IPS-18a (cell line): Measurements from ENCODE around the gene RAB40B.
"Not testable (repeated sequence)": the region's sequence is repeated elsewhere in the genome, so short reads cannot be mapped to it uniquely, and the experiment has no call there.

ENCODE experiments used
- H3K27ac ChIP-seq: one replicate; pipeline ENCODE4 v1.5.1; 2013; ENCODE audit warnings: low read length
- H3K27me3 ChIP-seq: one replicate; pipeline ENCODE4 v1.6.1; 2013; ENCODE audit warnings: mild to moderate bottlenecking, low read length; ENCODE audit not compliant: control insufficient read depth, insufficient read depth
- H3K36me3 ChIP-seq: one replicate; pipeline ENCODE4 v1.6.1; 2013; ENCODE audit warnings: low read depth, low read length; ENCODE audit not compliant: control insufficient read depth
- H3K4me1 ChIP-seq: one replicate; pipeline ENCODE4 v1.6.1; 2013; ENCODE audit warnings: low read depth, low read length; ENCODE audit not compliant: control insufficient read depth
- H3K4me3 ChIP-seq: one replicate; pipeline ENCODE4 v1.5.1; 2013; ENCODE audit warnings: low read length
- H3K9ac ChIP-seq: one replicate; pipeline ENCODE4 v1.6.1; 2013; ENCODE audit warnings: mild to moderate bottlenecking, low read length, moderate library complexity
- H3K9me3 ChIP-seq: one replicate; pipeline ENCODE4 v1.6.1; 2013; ENCODE audit warnings: low read depth, low read length; ENCODE audit not compliant: control insufficient read depth

Gene RAB40B

GRCh38 chr17:82661717-82662683 lies 36.5 kb downstream of the RAB40B start:
- Histone ChIP-seq H3K4me1 (no peaks in the 10 kb centered on the region), H3K4me3 (no peak overlapping the region), H3K9me3 (no peaks in the 10 kb centered on the region), H3K27me3 (no peaks in the 10 kb centered on the region), H3K27ac (no peak overlapping the region), H3K9ac (no peak overlapping the region), H3K36me3 (no peaks in the 10 kb centered on the region)

- Histone ChIP-seq H3K36me3 (no peaks in the 10 kb centered on the region), H3K4me3 (no peak overlapping the region), H3K9me3 (no peaks in the 10 kb centered on the region), H3K4me1 (no peaks in the 10 kb centered on the region), H3K27me3 (no peaks in the 10 kb centered on the region), H3K27ac (no peak overlapping the region), H3K9ac (no peak overlapping the region)
These were observed 38.6 kb downstream of the RAB40B start for GRCh38 chr17:82659886-82660285.

- H3K27ac ChIP-seq: no peak overlapping the region
- H3K9ac ChIP-seq: no peak overlapping the region
- no peaks in the 10 kb centered on the region for H3K36me3 ChIP-seq
- H3K4me3 ChIP-seq: no peak overlapping the region
- H3K4me1 ChIP-seq: no peaks in the 10 kb centered on the region
- no peaks in the 10 kb centered on the region for H3K27me3 ChIP-seq
- no peaks in the 10 kb centered on the region for H3K9me3 ChIP-seq
These were observed 39.6 kb downstream of the RAB40B start for GRCh38 chr17:82658796-82659452.

GRCh38 chr17:82658331-82658730 lies 40.2 kb downstream of the RAB40B start:
- H3K36me3 ChIP-seq: no peaks in the 10 kb centered on the region
- no peaks in the 10 kb centered on the region for H3K9me3 ChIP-seq
- no peaks in the 10 kb centered on the region for H3K27me3 ChIP-seq
- H3K4me3 ChIP-seq: no peak overlapping the region
- no peaks in the 10 kb centered on the region for H3K4me1 ChIP-seq
- no peak overlapping the region for H3K9ac ChIP-seq
- H3K27ac ChIP-seq: no peak overlapping the region

- Histone ChIP-seq H3K4me3 (no peak overlapping the region), H3K9me3 (no peaks in the 10 kb centered on the region), H3K27me3 (no peaks in the 10 kb centered on the region), H3K36me3 (no peaks in the 10 kb centered on the region), H3K4me1 (no peaks in the 10 kb centered on the region), H3K27ac (no peak overlapping the region), H3K9ac (no peak overlapping the region)
These were observed 40.6 kb downstream of the RAB40B start for GRCh38 chr17:82657926-82658325.

- no peak overlapping the region for H3K9ac ChIP-seq
- no peak overlapping the region for H3K4me3 ChIP-seq
- no peaks in the 10 kb centered on the region for H3K36me3 ChIP-seq
- no peaks in the 10 kb centered on the region for H3K9me3 ChIP-seq
- H3K27me3 ChIP-seq: no peaks in the 10 kb centered on the region
- H3K27ac ChIP-seq: no peak overlapping the region
- no peaks in the 10 kb centered on the region for H3K4me1 ChIP-seq
These were observed 42.2 kb downstream of the RAB40B start for GRCh38 chr17:82656266-82656665.

GRCh38 chr17:82655523-82655922 lies 43.0 kb downstream of the RAB40B start:
- Histone ChIP-seq H3K9ac (no peak overlapping the region), H3K27ac (no peak overlapping the region)

GRCh38 chr17:82655038-82655479 lies 43.4 kb downstream of the RAB40B start:
- Histone ChIP-seq H3K4me1 (no peaks in the 10 kb centered on the region), H3K9me3 (no peaks in the 10 kb centered on the region), H3K27me3 (no peaks in the 10 kb centered on the region), H3K9ac (no peak overlapping the region), H3K36me3 (no peaks in the 10 kb centered on the region), H3K27ac (no peak overlapping the region), H3K4me3 (no peak overlapping the region)

More at GRCh38 chr17:82655523-82655922, 43.0 kb downstream of the RAB40B start:
- no peaks in the 10 kb centered on the region for H3K27me3 ChIP-seq
- no peaks in the 10 kb centered on the region for H3K9me3 ChIP-seq
- H3K36me3 ChIP-seq: no peaks in the 10 kb centered on the region
- H3K4me1 ChIP-seq: no peaks in the 10 kb centered on the region
- H3K4me3 ChIP-seq: no peak overlapping the region

GRCh38 chr17:82654611-82655010 lies 43.9 kb downstream of the RAB40B start:
- not testable (repeated sequence) for H3K4me1 ChIP-seq, H3K9ac ChIP-seq, H3K27ac ChIP-seq, H3K36me3 ChIP-seq, H3K9me3 ChIP-seq, H3K27me3 ChIP-seq, H3K4me3 ChIP-seq

GRCh38 chr17:82653651-82654528 lies 44.6 kb downstream of the RAB40B start:
- H3K27me3 ChIP-seq: peaks cover 8% of the 10 kb centered on the region
- no peaks in the 10 kb centered on the region for H3K9me3 ChIP-seq
- no peaks in the 10 kb centered on the region for H3K36me3 ChIP-seq
- no peaks in the 10 kb centered on the region for H3K4me1 ChIP-seq
- H3K4me3 ChIP-seq: no peak overlapping the region
- no peak overlapping the region for H3K27ac ChIP-seq
- no peak overlapping the region for H3K9ac ChIP-seq

GRCh38 chr17:82650723-82651122 lies 47.8 kb downstream of the RAB40B start:
- Histone ChIP-seq H3K27me3 (peaks cover 8% of the 10 kb centered on the region), H3K4me3 (no peak overlapping the region), H3K4me1 (peaks cover 5% of the 10 kb centered on the region), H3K9me3 (no peaks in the 10 kb centered on the region), H3K27ac (no peak overlapping the region), H3K36me3 (no peaks in the 10 kb centered on the region), H3K9ac (no peak overlapping the region)
